Colonic mucosa (tissue), 4 donors: ENCODE measurements around the gene H6PD. TPM values are rescaled to one million over a fixed set of nuclear protein-coding genes. Genes with fewer than 3 reads are reported as not detected.

Experiments used
- DNase-seq: peaks from one replicate; pipeline ENCODE4 v3.0.0-alpha.2; 2020
- H3K27ac ChIP-seq: fragments of 200-600 bp; one replicate; pipeline ENCODE4 v1.8.0; 2021
- H3K27me3 ChIP-seq: fragments of 200-600 bp; one replicate; pipeline ENCODE4 v1.8.0; 2021
- H3K36me3 ChIP-seq: fragments of 200-600 bp; one replicate; pipeline ENCODE4 v1.8.0; 2021
- H3K4me1 ChIP-seq: fragments of 200-600 bp; one replicate; pipeline ENCODE4 v1.8.0; 2021; ENCODE audit warnings: mild to moderate bottlenecking
- H3K4me3 ChIP-seq: fragments of 200-600 bp; one replicate; pipeline ENCODE4 v1.8.0; 2021
- H3K9ac ChIP-seq, 2 donors: one replicate each; pipeline ENCODE4 v1.7.0; 2013; ENCODE audit warnings: control low read depth in 2 of 2, low read depth in 2 of 2, low read length in 2 of 2
- H3K9me3 ChIP-seq: fragments of 200-600 bp; one replicate; pipeline ENCODE4 v1.8.0; 2021
- intact Hi-C: fragments of 100-400 bp; cut with DNase I; formaldehyde crosslinking; loops from one replicate; pipeline ENCODE4 v1.14.1; 2022
- total RNA-seq, 2 donors: library from RNA; stranded (reverse); fragmentation: NEBNext Ultra II Directional in 1 of 2; extraction: Animal tissue kit (Norgen Biotek cat#: 25700) in 1 of 2; gene quantifications; one replicate each; pipeline ENCODE4 v1.2.1, GENCODE V29; 2021
- TF ChIP-seq, protein P1 (sequence below): fragments of 200-600 bp; IDR thresholded peaks from one replicate; pipeline ENCODE4 v1.8.0; 2022; ENCODE audit warnings: antibody characterized with exemption, mild to moderate bottlenecking
- donor health status: healthy.
- donor health status: DM: no; HTN: no; CAD: no.
- donor health status: DM: no; HTN: no; CAD: no.

The H6PD gene
- total RNA-seq, 2 donors from 2014 or later = 20.8 to 24.7 TPM

DNA sequence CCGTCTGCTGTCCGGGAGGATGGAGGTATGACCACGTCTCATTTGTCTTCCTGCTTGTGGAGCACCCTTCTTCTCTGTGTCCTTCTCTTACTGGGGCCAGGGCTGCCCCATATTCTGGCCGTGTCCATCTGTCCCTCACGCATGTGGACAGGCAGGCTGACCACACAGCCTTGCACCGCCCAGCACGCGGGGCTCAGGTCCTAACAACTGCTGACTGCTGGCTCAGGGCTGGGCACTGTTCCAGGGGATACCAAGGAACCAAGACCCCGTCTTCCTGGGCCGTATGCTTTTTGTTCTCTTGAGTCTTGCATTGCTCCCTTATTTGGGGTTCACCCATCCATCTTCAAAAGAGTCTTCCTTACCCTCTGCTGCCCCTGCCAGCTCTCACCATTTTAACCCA, 40.6 kb downstream of the H6PD start:
- H3K4me3 ChIP-seq = no peak overlapping the region
- DNase-seq = no peak
- H3K4me1 ChIP-seq = peaks cover 4% of the 10 kb centered on the region
- intact Hi-C loops = no loop called here
- no peaks in the 10 kb centered on the region for H3K36me3 ChIP-seq
- peak overlapping the region; percentile 27 for H3K27ac ChIP-seq
- H3K9me3 ChIP-seq = no peaks in the 10 kb centered on the region
- H3K27me3 ChIP-seq = no peaks in the 10 kb centered on the region
- no peak overlapping the region for H3K9ac ChIP-seq
- TF ChIP-seq, protein P1, sequence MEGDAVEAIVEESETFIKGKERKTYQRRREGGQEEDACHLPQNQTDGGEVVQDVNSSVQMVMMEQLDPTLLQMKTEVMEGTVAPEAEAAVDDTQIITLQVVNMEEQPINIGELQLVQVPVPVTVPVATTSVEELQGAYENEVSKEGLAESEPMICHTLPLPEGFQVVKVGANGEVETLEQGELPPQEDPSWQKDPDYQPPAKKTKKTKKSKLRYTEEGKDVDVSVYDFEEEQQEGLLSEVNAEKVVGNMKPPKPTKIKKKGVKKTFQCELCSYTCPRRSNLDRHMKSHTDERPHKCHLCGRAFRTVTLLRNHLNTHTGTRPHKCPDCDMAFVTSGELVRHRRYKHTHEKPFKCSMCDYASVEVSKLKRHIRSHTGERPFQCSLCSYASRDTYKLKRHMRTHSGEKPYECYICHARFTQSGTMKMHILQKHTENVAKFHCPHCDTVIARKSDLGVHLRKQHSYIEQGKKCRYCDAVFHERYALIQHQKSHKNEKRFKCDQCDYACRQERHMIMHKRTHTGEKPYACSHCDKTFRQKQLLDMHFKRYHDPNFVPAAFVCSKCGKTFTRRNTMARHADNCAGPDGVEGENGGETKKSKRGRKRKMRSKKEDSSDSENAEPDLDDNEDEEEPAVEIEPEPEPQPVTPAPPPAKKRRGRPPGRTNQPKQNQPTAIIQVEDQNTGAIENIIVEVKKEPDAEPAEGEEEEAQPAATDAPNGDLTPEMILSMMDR = no peak

DNA sequence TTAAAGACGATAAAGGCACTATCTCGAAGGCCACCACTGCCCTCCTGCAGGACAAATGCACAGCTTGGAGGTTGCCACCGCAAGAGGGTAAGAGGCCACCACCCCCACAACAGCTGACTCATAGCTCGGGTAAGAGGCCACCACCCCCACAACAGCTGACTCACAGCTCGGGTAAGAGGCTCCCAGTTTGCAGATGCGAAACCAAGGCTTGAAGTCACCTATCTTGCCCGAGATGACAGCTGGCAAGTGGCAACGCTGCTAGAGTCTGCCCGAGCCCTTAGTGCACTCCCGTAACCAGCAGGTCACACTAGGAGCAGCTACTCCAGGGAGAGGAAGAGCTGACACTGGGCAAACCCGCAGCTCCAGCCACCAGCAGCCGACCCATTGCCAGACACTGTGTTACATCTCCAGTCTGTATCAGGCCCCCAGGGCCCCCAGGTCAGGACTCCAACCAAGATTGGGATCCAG, 41.0 kb downstream of the H6PD start:
- peak; percentile 66 for DNase-seq
- Histone ChIP-seq H3K27ac (peak overlapping the region; percentile 27), H3K27me3 (no peaks in the 10 kb centered on the region), H3K4me3 (no peak overlapping the region), H3K9ac (no peak overlapping the region), H3K4me1 (peaks cover 7% of the 10 kb centered on the region), H3K9me3 (no peaks in the 10 kb centered on the region), H3K36me3 (no peaks in the 10 kb centered on the region)
- intact Hi-C loops = no loop called here
- TF ChIP-seq, protein P1 = no peak

DNA sequence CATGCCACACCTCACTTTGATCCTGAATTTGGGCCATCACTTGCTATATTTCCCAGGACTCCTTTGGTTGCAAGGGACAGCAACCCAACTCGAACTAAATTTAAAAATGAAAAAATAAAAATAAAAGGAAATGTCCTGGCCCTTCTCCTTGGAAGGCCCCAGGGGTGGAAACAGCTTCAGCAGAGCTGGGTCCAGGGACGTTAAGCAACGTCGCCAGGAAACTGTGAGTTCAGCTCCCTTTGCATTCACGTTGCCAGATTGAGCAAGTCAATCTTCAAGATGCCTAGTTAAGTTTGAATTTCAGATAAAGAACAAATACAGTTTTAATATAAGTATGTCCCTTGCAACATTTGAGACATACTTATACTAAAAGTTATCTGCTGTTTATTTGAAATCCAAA, 43.5 kb downstream of the H6PD start:
- H3K4me3 ChIP-seq = no peak overlapping the region
- no peaks in the 10 kb centered on the region for H3K36me3 ChIP-seq
- peak overlapping the region in 1 of 2 donors; percentile 77 for H3K9ac ChIP-seq
- peaks cover 11% of the 10 kb centered on the region for H3K4me1 ChIP-seq
- H3K27ac ChIP-seq = peak overlapping the region; percentile 82
- DNase-seq = no peak
- intact Hi-C loops = no loop called here
- H3K9me3 ChIP-seq = no peaks in the 10 kb centered on the region
- TF ChIP-seq, protein P1 = no peak
- no peaks in the 10 kb centered on the region for H3K27me3 ChIP-seq

DNA sequence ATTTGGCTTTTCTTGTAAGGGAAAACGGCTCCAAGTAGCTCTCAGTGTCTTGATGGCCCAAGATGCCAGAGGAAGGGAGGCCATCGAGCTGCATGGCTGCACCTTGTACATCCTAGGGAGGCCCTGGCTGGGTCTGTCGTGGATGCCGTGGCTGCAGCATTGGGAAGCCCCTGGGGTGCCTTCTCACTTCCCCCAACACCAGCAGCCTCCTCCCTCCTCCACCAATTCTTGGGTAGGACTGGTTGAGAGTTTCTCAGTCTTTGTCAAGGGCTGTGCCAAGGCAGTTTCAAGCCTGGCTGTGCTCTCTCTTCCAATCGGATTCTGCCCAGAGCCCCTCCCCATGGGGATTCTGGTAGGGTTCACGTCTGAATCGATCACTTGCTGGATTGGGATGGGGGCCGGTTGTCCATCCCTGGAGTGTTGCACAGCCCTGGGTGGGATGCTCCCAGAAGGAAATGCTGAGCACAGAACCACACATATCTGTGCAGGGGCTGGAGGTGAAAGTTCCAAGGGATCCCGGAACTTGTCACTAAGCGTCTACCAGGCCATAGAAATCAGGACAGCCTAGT, 44.1 kb downstream of the H6PD start:
- TF ChIP-seq, protein P1 = no peak
- Histone ChIP-seq H3K27ac (peak overlapping the region; percentile 82), H3K36me3 (no peaks in the 10 kb centered on the region), H3K4me1 (peaks cover 16% of the 10 kb centered on the region), H3K9me3 (no peaks in the 10 kb centered on the region), H3K4me3 (no peak overlapping the region), H3K9ac (peak overlapping the region in 1 of 2 donors; percentile 77), H3K27me3 (no peaks in the 10 kb centered on the region)
- peak; percentile 52 for DNase-seq
- intact Hi-C loops = no loop called here

DNA sequence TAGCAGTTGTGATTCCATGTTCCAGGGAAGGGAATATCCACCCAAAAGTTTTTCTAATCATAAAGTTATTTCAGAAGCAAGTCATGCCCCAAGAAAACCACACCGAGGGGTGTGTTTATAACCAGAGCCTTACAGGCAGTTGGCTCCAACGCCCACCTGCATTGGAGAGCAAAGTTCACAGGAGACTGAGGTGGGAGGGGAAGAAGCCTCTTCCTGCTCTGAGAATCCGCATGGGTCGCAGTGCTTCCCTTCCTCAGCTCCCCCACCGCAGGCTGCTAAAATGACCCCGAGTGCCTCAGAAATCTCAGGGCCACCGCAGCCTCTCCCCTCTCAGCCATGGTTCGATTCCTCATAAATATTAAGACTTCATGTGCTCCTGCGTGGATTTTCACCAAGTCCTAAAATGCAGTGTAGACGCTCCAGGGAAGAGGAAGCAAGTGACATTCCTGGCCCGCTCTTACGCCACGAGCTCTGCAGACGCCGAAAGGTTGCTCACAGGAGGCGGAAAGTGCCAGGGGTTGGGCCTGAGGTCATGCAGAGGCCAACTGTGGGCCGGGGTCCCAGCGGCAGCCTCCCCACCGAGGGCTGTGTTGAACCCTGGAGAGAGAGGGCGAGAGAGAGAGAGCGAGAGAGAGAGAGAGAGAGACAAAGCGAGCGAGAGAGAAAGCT, 44.7 kb downstream of the H6PD start:
- H3K9me3 ChIP-seq = no peaks in the 10 kb centered on the region
- peak overlapping the region in 1 of 2 donors; percentile 77 for H3K9ac ChIP-seq
- no peaks in the 10 kb centered on the region for H3K27me3 ChIP-seq
- DNase-seq = peak; percentile 88
- no peaks in the 10 kb centered on the region for H3K36me3 ChIP-seq
- no peak overlapping the region for H3K4me3 ChIP-seq
- peak overlapping the region; percentile 82 for H3K27ac ChIP-seq
- peaks cover 17% of the 10 kb centered on the region for H3K4me1 ChIP-seq
- intact Hi-C loops = no loop called here
- TF ChIP-seq, protein P1 = no peak
